Esophagus (tissue), 2 donors: ENCODE measurements around the gene ECI1. TPM values are rescaled to one million over a fixed set of nuclear protein-coding genes. Genes with fewer than 3 reads are reported as not detected.

Source experiments
- H3K27ac ChIP-seq, 2 donors: one replicate each; pipeline ENCODE4 v1.5.1; 2013; ENCODE audit warnings: low read depth in 2 of 2, mild to moderate bottlenecking in 2 of 2, inconsistent platforms in 1 of 2, low read length in 1 of 2, moderate library complexity in 1 of 2
- H3K27me3 ChIP-seq, 2 donors: one replicate each; pipeline ENCODE4 v1.6.1; 2013; ENCODE audit warnings: low read length in 2 of 2, control low read depth in 1 of 2, mild to moderate bottlenecking in 1 of 2; ENCODE audit not compliant: insufficient read depth in 2 of 2, control insufficient read depth in 1 of 2
- H3K36me3 ChIP-seq, 2 donors: one replicate each; pipeline ENCODE4 v1.6.1; 2013; ENCODE audit warnings: low read length in 1 of 2; ENCODE audit not compliant: control insufficient read depth in 2 of 2, insufficient read depth in 2 of 2
- H3K4me1 ChIP-seq, 2 donors: one replicate each; pipeline ENCODE4 v1.6.1; 2013; ENCODE audit warnings: low read length in 1 of 2; ENCODE audit not compliant: control insufficient read depth in 2 of 2, insufficient read depth in 2 of 2
- H3K4me3 ChIP-seq, 2 donors: one replicate each; pipeline ENCODE4 v1.5.1; 2013; ENCODE audit warnings: low read length in 2 of 2, mild to moderate bottlenecking in 2 of 2, low read depth in 1 of 2, moderate library complexity in 1 of 2
- H3K9me3 ChIP-seq, 2 donors: one replicate each; pipeline ENCODE4 v1.6.1; 2013; ENCODE audit warnings: mild to moderate bottlenecking in 2 of 2, low read depth in 1 of 2, low read length in 1 of 2, moderate library complexity in 1 of 2; ENCODE audit not compliant: control insufficient read depth in 2 of 2, insufficient read depth in 1 of 2
- WGBS, 2 donors: extraction: QIAGEN DNeasy Blood & Tissue Kit; methylation state at CpG; one replicate each; pipeline ENCODE4 v1.1.7; 2013; 5-methylcytosine and 5-hydroxymethylcytosine counted together
- polyA plus RNA-seq, 2 donors: library from polyadenylated mRNA; stranded (reverse); fragments of 200-250 nt; gene quantifications; one replicate each; pipeline ENCODE4 v1.2.3, GENCODE V29; 2013
- donor health status: healthy with polysubstance abuse.
- donor health status: Bipolar disorder and iron deficiency.

ECI1 gene
- polyA plus RNA-seq, 2 donors, result 58.7 to 62.9 TPM

DNA sequence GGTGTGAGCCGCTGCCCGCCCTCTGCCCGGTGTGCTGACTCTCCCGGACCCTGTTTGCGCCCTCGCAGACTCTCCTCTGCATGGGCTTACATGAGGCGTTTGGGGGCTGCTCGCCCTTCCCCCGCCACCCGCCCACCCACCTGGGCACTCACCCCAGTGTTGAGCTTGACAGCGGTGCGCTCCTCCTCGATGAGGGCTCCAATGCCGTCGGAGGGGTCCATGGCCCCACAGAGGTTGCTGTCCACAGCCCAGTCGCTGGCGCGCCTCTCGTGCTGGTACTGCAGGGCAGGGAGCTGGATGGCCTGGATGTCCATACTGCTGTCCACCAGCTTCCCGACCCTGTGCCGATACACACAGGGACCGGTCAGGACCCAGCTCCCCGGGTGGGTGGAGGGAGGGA, 37.9 kb upstream of the ECI1 start:
- Histone ChIP-seq H3K4me3 (no peak overlapping the region), H3K9me3 (no peaks in the 10 kb centered on the region), H3K27ac (no peak overlapping the region), H3K27me3 (no peaks in the 10 kb centered on the region), H3K36me3 (peaks cover 0 to 11% of the 10 kb centered on the region in 2 donors), H3K4me1 (no peaks in the 10 kb centered on the region)
- 93 to 95% methylated on average over 23 of the region's 23 CpGs for WGBS, 2 donors

DNA sequence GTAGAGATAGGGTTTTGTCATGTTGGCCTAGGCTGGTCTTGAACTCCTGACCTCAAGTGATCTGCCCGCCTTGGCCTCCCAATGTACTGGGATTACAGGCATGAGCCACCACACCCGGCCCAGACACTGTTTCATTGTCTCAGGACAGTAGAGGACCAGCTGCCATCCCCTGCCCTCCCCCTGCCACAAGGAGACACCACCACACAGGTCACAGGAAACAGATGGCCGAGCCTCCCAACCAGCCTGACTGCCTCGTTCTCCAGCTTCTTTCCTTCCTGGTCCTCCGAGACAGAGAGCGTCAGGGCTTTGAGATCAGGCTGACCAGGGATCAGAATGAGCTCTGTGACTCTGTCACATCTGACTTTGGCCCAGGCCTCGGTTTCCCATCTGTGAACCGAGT, 37.3 kb upstream of the ECI1 start:
- no peaks in the 10 kb centered on the region for H3K9me3 ChIP-seq
- H3K4me3 ChIP-seq, result no peak overlapping the region
- 75 to 78% methylated on average over 8 of the region's 8 CpGs for WGBS, 2 donors
- no peaks in the 10 kb centered on the region for H3K4me1 ChIP-seq
- H3K27ac ChIP-seq, result no peak overlapping the region
- peaks cover 0 to 12% of the 10 kb centered on the region in 2 donors for H3K36me3 ChIP-seq
- no peaks in the 10 kb centered on the region for H3K27me3 ChIP-seq

DNA sequence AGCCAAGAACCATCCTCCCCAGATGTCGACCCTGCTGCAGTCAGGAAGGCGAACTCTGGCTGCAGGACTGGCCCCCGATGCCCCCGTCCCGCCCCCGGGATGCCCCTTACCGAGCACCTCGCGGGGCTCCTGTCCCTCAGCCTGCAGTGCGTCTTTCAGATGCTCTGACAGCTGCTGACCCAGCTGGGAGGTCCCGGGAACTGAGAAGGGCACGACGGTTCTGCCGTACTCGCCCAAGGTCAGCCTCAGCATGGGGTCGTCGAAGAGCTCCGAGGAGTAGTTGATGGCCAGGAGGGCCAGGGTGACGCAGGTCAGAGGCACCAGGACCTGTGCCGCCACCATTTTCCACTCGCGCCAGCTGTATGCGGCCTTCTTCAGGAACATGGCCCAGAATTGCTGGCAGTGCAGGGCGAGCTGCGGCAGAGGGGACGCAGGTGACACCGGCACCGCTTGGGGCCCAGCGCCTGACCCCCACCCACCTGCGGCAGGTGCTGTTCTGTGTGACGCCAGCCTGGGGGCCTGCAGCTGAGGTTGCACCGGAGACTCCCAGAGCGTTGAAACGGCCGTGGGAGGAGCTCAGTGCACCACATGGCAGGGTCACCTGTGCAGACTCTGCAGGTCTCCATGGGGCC, 36.6 kb upstream of the ECI1 start:
- 82 to 87% methylated on average over 35 of the region's 35 CpGs for WGBS, 2 donors
- Histone ChIP-seq H3K9me3 (no peaks in the 10 kb centered on the region), H3K27ac (no peak overlapping the region), H3K4me1 (no peaks in the 10 kb centered on the region), H3K36me3 (peaks cover 0 to 14% of the 10 kb centered on the region in 2 donors), H3K4me3 (no peak overlapping the region), H3K27me3 (no peaks in the 10 kb centered on the region)

- H3K4me3 ChIP-seq, result no peak overlapping the region
- no peak overlapping the region for H3K27ac ChIP-seq
- H3K4me1 ChIP-seq, result no peaks in the 10 kb centered on the region
- WGBS, 2 donors, result 89 to 92% methylated on average over 17 of the region's 17 CpGs
- H3K36me3 ChIP-seq, result peaks cover 0 to 14% of the 10 kb centered on the region in 2 donors
- H3K9me3 ChIP-seq, result no peaks in the 10 kb centered on the region
- H3K27me3 ChIP-seq, result no peaks in the 10 kb centered on the region
These were observed 35.2 kb upstream of the ECI1 start for GRCh38 chr16:2286550-2286949.

DNA sequence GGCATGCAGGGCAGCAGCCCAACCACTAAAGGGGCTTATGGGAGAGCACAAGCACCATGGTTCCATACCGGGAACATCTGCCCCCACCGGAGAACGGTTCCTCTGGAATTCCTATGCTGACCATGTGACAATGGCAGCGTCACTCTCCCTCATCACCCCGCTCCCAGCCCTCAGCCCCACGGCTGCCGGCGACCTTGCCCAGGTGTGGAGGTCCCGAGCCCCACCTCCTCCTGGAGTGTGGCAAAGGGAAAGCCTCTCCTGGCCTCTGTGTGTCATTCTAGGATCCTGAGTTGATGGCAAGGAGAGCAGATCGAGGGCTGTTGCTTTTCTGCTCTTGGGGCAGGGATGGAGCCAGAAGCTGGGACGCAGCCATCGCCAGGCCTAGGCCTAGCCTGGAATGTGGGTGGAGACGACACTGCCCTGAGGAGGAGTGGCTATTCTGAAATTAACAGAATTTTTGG, 34.4 kb upstream of the ECI1 start:
- peaks cover 0 to 14% of the 10 kb centered on the region in 2 donors for H3K36me3 ChIP-seq
- WGBS, 2 donors, result 66 to 71% methylated on average over 13 of the region's 13 CpGs
- H3K27ac ChIP-seq, result no peak overlapping the region
- H3K4me1 ChIP-seq, result no peaks in the 10 kb centered on the region
- H3K4me3 ChIP-seq, result no peak overlapping the region
- H3K9me3 ChIP-seq, result no peaks in the 10 kb centered on the region
- H3K27me3 ChIP-seq, result no peaks in the 10 kb centered on the region

GRCh38 chr16:2284797-2285576, 33.6 kb upstream of the ECI1 start:
- H3K36me3 ChIP-seq, result peaks cover 0 to 14% of the 10 kb centered on the region in 2 donors
- no peak overlapping the region for H3K27ac ChIP-seq
- no peaks in the 10 kb centered on the region for H3K27me3 ChIP-seq
- H3K9me3 ChIP-seq, result no peaks in the 10 kb centered on the region
- no peaks in the 10 kb centered on the region for H3K4me1 ChIP-seq
- H3K4me3 ChIP-seq, result no peak overlapping the region
- 88 to 90% methylated on average over 35 of the region's 35 CpGs for WGBS, 2 donors

- Histone ChIP-seq H3K9me3 (no peaks in the 10 kb centered on the region), H3K27me3 (no peaks in the 10 kb centered on the region), H3K36me3 (peaks cover 0 to 14% of the 10 kb centered on the region in 2 donors), H3K4me3 (no peak overlapping the region), H3K27ac (no peak overlapping the region), H3K4me1 (no peaks in the 10 kb centered on the region)
- 82 to 87% methylated on average over 37 of the region's 37 CpGs for WGBS, 2 donors
These were observed 32.8 kb upstream of the ECI1 start for GRCh38 chr16:2284001-2284770.

GRCh38 chr16:2282866-2283555, 31.6 kb upstream of the ECI1 start:
- Histone ChIP-seq H3K36me3 (peaks cover 0 to 14% of the 10 kb centered on the region in 2 donors), H3K4me3 (no peak overlapping the region), H3K27ac (no peak overlapping the region), H3K9me3 (no peaks in the 10 kb centered on the region), H3K4me1 (no peaks in the 10 kb centered on the region), H3K27me3 (no peaks in the 10 kb centered on the region)
- 83 to 86% methylated on average over 21 to 26 of the region's 26 CpGs for WGBS, 2 donors

DNA sequence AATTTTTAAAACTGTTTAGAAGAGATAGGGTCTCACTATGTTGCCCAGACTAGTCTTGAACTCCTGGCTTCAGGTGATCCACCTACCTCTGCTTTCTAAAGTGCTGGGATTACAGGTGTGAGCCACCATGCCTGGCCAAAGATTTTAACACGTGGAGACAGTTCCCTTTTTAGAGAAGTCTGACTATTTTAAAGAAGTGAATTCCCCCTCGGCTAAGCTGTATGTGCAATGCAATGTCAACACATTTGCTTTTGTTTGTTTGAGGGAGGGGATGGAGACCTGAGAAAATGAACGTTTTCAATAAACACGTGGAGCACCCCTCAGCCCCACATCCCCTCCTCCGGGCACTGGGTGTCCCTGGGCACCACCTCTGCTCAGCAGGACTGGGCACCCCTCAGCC, 30.9 kb upstream of the ECI1 start:
- Histone ChIP-seq H3K4me1 (no peaks in the 10 kb centered on the region), H3K4me3 (no peak overlapping the region), H3K36me3 (peaks cover 0 to 17% of the 10 kb centered on the region in 2 donors), H3K27me3 (no peaks in the 10 kb centered on the region), H3K27ac (no peak overlapping the region), H3K9me3 (no peaks in the 10 kb centered on the region)
- WGBS, 2 donors, result 50 to 66% methylated on average over 4 to 5 of the region's 5 CpGs
